ENCODE results near the gene EMB. TPM values are rescaled to one million over a fixed set of nuclear protein-coding genes. Genes with fewer than 3 reads are reported as not detected.

EMB gene
- total and polyA plus RNA-seq, 2 of the 8 experiments (the other 6 are each of a cell fraction or from before 2014, with no cell fraction given) = 29.3 to 48.4 TPM

DNA sequence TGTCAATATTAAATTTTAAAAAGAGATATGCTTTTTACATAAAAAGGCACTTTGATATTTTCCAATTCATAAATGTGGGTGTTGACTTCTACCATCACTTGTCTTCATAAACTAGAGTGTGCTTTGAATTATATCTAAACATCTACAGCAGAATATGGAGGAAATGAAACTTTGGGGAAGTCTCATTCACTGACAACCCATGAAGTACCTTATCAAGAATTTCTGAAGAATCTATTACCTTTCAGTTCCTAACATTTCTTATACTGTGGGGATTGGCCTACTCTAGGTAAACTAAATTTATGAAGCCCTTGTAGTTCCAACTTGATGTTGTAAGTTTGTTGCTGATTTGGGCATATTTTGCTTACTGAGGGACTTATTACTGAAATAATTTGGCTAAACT, 81.9 kb downstream of the EMB start:
- no peaks in the 10 kb centered on the region for H3K79me1 ChIP-seq (ENCODE audit: low read depth, low read length)
- POLR2A ChIA-PET (ENCODE audit: partially characterized antibody) = no interaction called here

More for the DNA sequence above, 81.9 kb downstream of the EMB start:
- no peaks in the 10 kb centered on the region for H3K4me1 ChIP-seq (replicated peaks in 1 of 4; ENCODE audit: control insufficient read depth in 3 of 4, insufficient read depth in 4 of 4, low read length in 3 of 4)
- H2AFZ ChIP-seq (ENCODE audit: low read length) = no peak overlapping the region
- no peaks in the 10 kb centered on the region for H4K20me1 ChIP-seq (replicated peaks in 1 of 2; ENCODE audit: control insufficient read depth in 1 of 2, insufficient read depth in 2 of 2, low read length in 2 of 2)
- no peak overlapping the region for H3K9ac ChIP-seq (replicated peaks in 1 of 4; ENCODE audit: extremely low read depth in 1 of 4, low read depth in 3 of 4, low read length in 3 of 4)
- H2AK5ac ChIP-seq (ENCODE audit: low read depth, low read length) = no peak overlapping the region
- H3K18ac ChIP-seq (ENCODE audit: extremely low read depth, low read length) = no peak overlapping the region
- no peaks in the 10 kb centered on the region for H3K27me3 ChIP-seq (replicated peaks in 1 of 4; ENCODE audit: control insufficient read depth in 3 of 4, extremely low read depth in 1 of 4, insufficient read depth in 3 of 4, low read length in 3 of 4)
- H3K4me2 ChIP-seq (ENCODE audit: insufficient read depth in 1 of 2, low read depth in 2 of 2, low read length in 2 of 2) = no peak overlapping the region
- TF ChIP-seq SIN3A (conservative IDR thresholded peaks at IDR 0.05 in 1 of 2, IDR thresholded peaks at IDR 0.05 in 1 of 2; ENCODE audit: low read depth in 1 of 2, low read length in 2 of 2) = no peak
- TF ChIP-seq ZNF274 (IDR thresholded peaks at IDR 0.05; ENCODE audit: borderline replicate concordance, extremely low read depth, low read length) = no peak
- no peak for TF ChIP-seq PHF8 (conservative IDR thresholded peaks at IDR 0.05; ENCODE audit: low read depth, low read length)
- no peak for TF ChIP-seq EGR1 (IDR thresholded peaks at IDR 0.05; ENCODE audit: borderline replicate concordance, low read depth, low read length)
- TF ChIP-seq CHD1 (IDR thresholded peaks at IDR 0.05; ENCODE audit: low read depth, low read length) = no peak
- no peak for TF ChIP-seq JUN (IDR thresholded peaks at IDR 0.05; ENCODE audit: low read depth, low read length)
- TF ChIP-seq SP4 (IDR thresholded peaks at IDR 0.05; ENCODE audit: low read length) = no peak
- no peak for TF ChIP-seq RBBP5 (IDR thresholded peaks at IDR 0.05; ENCODE audit: borderline replicate concordance, low read depth, low read length)
- TF ChIP-seq, protein P1, sequence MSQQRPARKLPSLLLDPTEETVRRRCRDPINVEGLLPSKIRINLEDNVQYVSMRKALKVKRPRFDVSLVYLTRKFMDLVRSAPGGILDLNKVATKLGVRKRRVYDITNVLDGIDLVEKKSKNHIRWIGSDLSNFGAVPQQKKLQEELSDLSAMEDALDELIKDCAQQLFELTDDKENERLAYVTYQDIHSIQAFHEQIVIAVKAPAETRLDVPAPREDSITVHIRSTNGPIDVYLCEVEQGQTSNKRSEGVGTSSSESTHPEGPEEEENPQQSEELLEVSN (IDR thresholded peaks at IDR 0.05) = no peak
- TF ChIP-seq SIRT6 (IDR thresholded peaks at IDR 0.05; ENCODE audit: low read length) = no peak
- no peak for TF ChIP-seq KDM1A (IDR thresholded peaks at IDR 0.05; ENCODE audit: borderline replicate concordance, low read length)
- TF ChIP-seq SP2 (IDR thresholded peaks at IDR 0.05; ENCODE audit: low read length) = no peak
- TF ChIP-seq KDM4A (IDR thresholded peaks at IDR 0.05; ENCODE audit: low read depth, low read length, severe bottlenecking) = no peak
- no peak for TF ChIP-seq SAP30 (IDR thresholded peaks at IDR 0.05; ENCODE audit: insufficient read depth, insufficient replicate concordance, low read length)
- no peak overlapping the region for H2BK5ac ChIP-seq (ENCODE audit: low read depth, low read length)
- no peak overlapping the region for H4K8ac ChIP-seq (ENCODE audit: extremely low read depth, insufficient read depth, low read length)
- no peak overlapping the region for H3K56ac ChIP-seq (replicated peaks; ENCODE audit: insufficient read length, low read depth, low read length)
- FAIRE-seq (no peak), DNase-seq (ENCODE audit: low read depth in 1 of 2, low spot score in 2 of 2) (no peak)
- no peaks in the 10 kb centered on the region; a peak in 1 of 8 replicates for H3K36me3 ChIP-seq (ENCODE audit: control insufficient read depth in 2 of 4, insufficient read depth in 4 of 4, low read length in 3 of 4)
- no peak overlapping the region for H2BK120ac ChIP-seq (replicated peaks; ENCODE audit: low read depth, low read length)
- CTCF ChIA-PET (ENCODE audit: partially characterized antibody) = no interaction called here
- no peak overlapping the region for H4K5ac ChIP-seq (ENCODE audit: insufficient read length, low read depth, low read length)
- no peak overlapping the region for H2BK12ac ChIP-seq (ENCODE audit: low read depth, low read length)
- H3K23me2 ChIP-seq (ENCODE audit: low read depth, low read length) = no peaks in the 10 kb centered on the region
- no peak overlapping the region for H2BK20ac ChIP-seq (ENCODE audit: low read length)
- no peak overlapping the region for H4K91ac ChIP-seq (replicated peaks; ENCODE audit: insufficient read length, low read length)
- H2BK15ac ChIP-seq (ENCODE audit: low read length) = no peak overlapping the region
- H3K23ac ChIP-seq (ENCODE audit: insufficient read length) = no peak overlapping the region
- H3K27ac ChIP-seq (ENCODE audit: low read depth, low read length) = no peak overlapping the region
- peaks cover 6 to 11% of the 10 kb centered on the region in 2 experiments; a peak in 3 of 4 replicates for H3K9me3 ChIP-seq (ENCODE audit: insufficient read depth in 2 of 2, low read depth in 1 of 2, low read length in 1 of 2)
- no peaks in the 10 kb centered on the region for H3K79me2 ChIP-seq (ENCODE audit: control insufficient read depth in 1 of 2, insufficient read depth in 2 of 2, low read length in 2 of 2)
- H3K4ac ChIP-seq (replicated peaks; ENCODE audit: insufficient read length, low read depth, low read length) = no peak overlapping the region
- H3K4me3 ChIP-seq (ENCODE audit: extremely low read depth in 1 of 4, insufficient read depth in 2 of 4, low read depth in 3 of 4, low read length in 4 of 4) = no peak overlapping the region
- no peak overlapping the region for H3K14ac ChIP-seq (ENCODE audit: insufficient read length)

Measured in H1 (cell line).